ENCODE results near the gene HHAT. TPM values are rescaled to one million over a fixed set of nuclear protein-coding genes. Genes with fewer than 3 reads are reported as not detected.

HHAT gene
- polyA plus RNA-seq, 1 donor (not counting 4 experiments of a cell fraction or from before 2014, with no cell fraction given) = 3.8 TPM

DNA sequence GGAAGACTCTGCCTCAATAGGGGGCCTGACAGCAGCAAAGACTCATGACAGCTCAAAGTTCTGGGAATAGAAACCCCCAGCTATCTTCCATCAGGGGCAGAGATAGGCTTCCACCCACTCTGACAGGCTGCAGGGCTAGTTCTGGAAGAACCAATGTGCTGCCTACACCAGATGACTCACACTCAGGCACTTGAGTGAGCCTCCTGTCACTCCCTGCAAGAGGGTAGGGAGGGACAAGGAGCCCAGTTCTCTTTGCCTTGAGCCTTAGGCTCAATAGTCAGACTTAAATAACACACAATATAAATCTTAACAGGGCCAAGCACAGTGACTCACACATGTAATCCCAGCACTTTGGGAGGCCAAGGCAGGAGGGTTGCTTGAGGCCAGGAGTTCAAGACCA is 386.4 kb downstream of the HHAT start:
- H3K9me3 ChIP-seq (ENCODE audit: control insufficient read depth, low read depth, low read length) = no peaks in the 10 kb centered on the region
- H3K4me3 ChIP-seq (ENCODE audit: control insufficient read depth in 2 of 3, extremely low read depth in 1 of 3, insufficient read depth in 2 of 3, low read depth in 1 of 3, low read length in 3 of 3) = no peak overlapping the region
- DNase-seq (ENCODE audit: low read depth, low spot score) (no peak), FAIRE-seq (no peak)
- no peaks in the 10 kb centered on the region for H3K79me2 ChIP-seq (ENCODE audit: control insufficient read depth, insufficient read depth, low read length)
- H3K27me3 ChIP-seq (ENCODE audit: control insufficient read depth, extremely low read depth, insufficient read depth, low read length) = no peaks in the 10 kb centered on the region
- no peak for TF ChIP-seq EZH2 (IDR thresholded peaks at IDR 0.05; ENCODE audit: low read length)
- TF ChIP-seq, protein P1, sequence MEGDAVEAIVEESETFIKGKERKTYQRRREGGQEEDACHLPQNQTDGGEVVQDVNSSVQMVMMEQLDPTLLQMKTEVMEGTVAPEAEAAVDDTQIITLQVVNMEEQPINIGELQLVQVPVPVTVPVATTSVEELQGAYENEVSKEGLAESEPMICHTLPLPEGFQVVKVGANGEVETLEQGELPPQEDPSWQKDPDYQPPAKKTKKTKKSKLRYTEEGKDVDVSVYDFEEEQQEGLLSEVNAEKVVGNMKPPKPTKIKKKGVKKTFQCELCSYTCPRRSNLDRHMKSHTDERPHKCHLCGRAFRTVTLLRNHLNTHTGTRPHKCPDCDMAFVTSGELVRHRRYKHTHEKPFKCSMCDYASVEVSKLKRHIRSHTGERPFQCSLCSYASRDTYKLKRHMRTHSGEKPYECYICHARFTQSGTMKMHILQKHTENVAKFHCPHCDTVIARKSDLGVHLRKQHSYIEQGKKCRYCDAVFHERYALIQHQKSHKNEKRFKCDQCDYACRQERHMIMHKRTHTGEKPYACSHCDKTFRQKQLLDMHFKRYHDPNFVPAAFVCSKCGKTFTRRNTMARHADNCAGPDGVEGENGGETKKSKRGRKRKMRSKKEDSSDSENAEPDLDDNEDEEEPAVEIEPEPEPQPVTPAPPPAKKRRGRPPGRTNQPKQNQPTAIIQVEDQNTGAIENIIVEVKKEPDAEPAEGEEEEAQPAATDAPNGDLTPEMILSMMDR (optimal IDR thresholded peaks at IDR 0.05 in 1 of 3, IDR thresholded peaks at IDR 0.05 in 1 of 3, conservative IDR thresholded peaks at IDR 0.05 in 1 of 3; ENCODE audit: extremely low read depth in 1 of 3, insufficient read depth in 2 of 3, low read length in 3 of 3) = no peak
- H3K4me2 ChIP-seq (ENCODE audit: control insufficient read depth, extremely low read depth, insufficient read depth, low read depth, low read length) = no peak overlapping the region
- no peaks in the 10 kb centered on the region for H4K20me1 ChIP-seq (ENCODE audit: control insufficient read depth, extremely low read depth, insufficient read depth, low read length)
- dilution Hi-C loops (cut with MboI; ENCODE audit: extremely low pct_ligation_motif_present, low sequenced_read_pairs) = no loop called here
- H3K27ac ChIP-seq (ENCODE audit: control insufficient read depth, insufficient read depth, low read length) = no peak overlapping the region
- no peaks in the 10 kb centered on the region for H3K9me1 ChIP-seq (ENCODE audit: control insufficient read depth, extremely low read depth, insufficient read depth, low read length)
- no peak overlapping the region for H3K9ac ChIP-seq (ENCODE audit: control insufficient read depth, extremely low read depth, insufficient read depth, low read length)
- H3K4me1 ChIP-seq (ENCODE audit: control insufficient read depth, extremely low read depth, insufficient read depth, low read length) = no peaks in the 10 kb centered on the region
- no peaks in the 10 kb centered on the region for H3K36me3 ChIP-seq (ENCODE audit: control insufficient read depth in 2 of 2, extremely low read depth in 1 of 2, insufficient read depth in 2 of 2, low read length in 2 of 2)
- H2AFZ ChIP-seq (ENCODE audit: control insufficient read depth, low read length) = no peak overlapping the region

DNA sequence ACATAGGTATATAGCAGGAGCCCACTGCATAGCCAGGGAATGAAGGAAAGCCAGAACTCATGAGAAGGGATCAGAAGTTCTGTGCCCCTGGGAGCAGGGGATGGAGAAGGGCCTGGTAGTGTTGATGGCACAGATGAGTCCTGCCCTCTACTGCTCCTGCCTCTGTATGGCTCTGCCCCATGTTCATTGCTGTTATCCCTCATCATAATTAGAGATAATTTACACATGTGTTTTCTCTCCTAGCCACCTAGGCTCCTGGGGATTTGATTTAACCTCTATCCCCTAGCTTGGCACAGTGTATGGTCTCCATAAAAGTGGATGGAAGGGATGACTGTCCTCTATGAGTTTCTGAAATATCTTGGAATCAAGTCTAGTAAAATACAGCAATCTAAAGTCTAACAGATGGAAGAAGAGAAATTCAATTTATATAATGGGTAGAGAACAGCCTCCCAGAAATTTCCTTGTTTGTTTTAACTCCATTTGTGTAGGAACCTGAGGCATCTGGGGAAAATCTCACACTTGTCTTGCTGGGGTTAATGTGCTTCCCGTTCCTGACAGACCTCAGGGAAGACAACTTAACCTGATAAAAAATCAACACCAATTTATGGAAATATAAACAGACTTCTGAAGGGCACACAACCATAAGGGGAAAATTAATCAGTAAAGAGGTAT is 393.8 kb downstream of the HHAT start:
- no peaks in the 10 kb centered on the region for H3K79me2 ChIP-seq (ENCODE audit: control insufficient read depth, insufficient read depth, low read length)
- H2AFZ ChIP-seq (ENCODE audit: control insufficient read depth, low read length) = no peak overlapping the region
- no peak for DNase-seq (ENCODE audit: low read depth, low spot score)
- H3K4me1 ChIP-seq (ENCODE audit: control insufficient read depth, extremely low read depth, insufficient read depth, low read length) = no peaks in the 10 kb centered on the region
- no peaks in the 10 kb centered on the region for H3K9me3 ChIP-seq (ENCODE audit: control insufficient read depth, low read depth, low read length)
- H3K4me3 ChIP-seq (ENCODE audit: control insufficient read depth in 2 of 3, extremely low read depth in 1 of 3, insufficient read depth in 2 of 3, low read depth in 1 of 3, low read length in 3 of 3) = no peak overlapping the region
- no peak overlapping the region for H3K27ac ChIP-seq (ENCODE audit: control insufficient read depth, insufficient read depth, low read length)
- FAIRE-seq = no peak
- no peaks in the 10 kb centered on the region for H4K20me1 ChIP-seq (ENCODE audit: control insufficient read depth, extremely low read depth, insufficient read depth, low read length)
- H3K4me2 ChIP-seq (ENCODE audit: control insufficient read depth, extremely low read depth, insufficient read depth, low read depth, low read length) = no peak overlapping the region
- TF ChIP-seq EZH2 (IDR thresholded peaks at IDR 0.05; ENCODE audit: low read length) = no peak
- TF ChIP-seq, protein P1 (optimal IDR thresholded peaks at IDR 0.05 in 1 of 3, IDR thresholded peaks at IDR 0.05 in 1 of 3, conservative IDR thresholded peaks at IDR 0.05 in 1 of 3; ENCODE audit: extremely low read depth in 1 of 3, insufficient read depth in 2 of 3, low read length in 3 of 3) = no peak
- no peaks in the 10 kb centered on the region for H3K27me3 ChIP-seq (ENCODE audit: control insufficient read depth, extremely low read depth, insufficient read depth, low read length)
- dilution Hi-C loops (cut with MboI; ENCODE audit: extremely low pct_ligation_motif_present, low sequenced_read_pairs) = no loop called here
- H3K9ac ChIP-seq (ENCODE audit: control insufficient read depth, extremely low read depth, insufficient read depth, low read length) = no peak overlapping the region
- no peaks in the 10 kb centered on the region for H3K9me1 ChIP-seq (ENCODE audit: control insufficient read depth, extremely low read depth, insufficient read depth, low read length)
- H3K36me3 ChIP-seq (ENCODE audit: control insufficient read depth in 2 of 2, extremely low read depth in 1 of 2, insufficient read depth in 2 of 2, low read length in 2 of 2) = no peaks in the 10 kb centered on the region
